ENCODE measurements around the gene HYI.
"Not testable (repeated sequence)": the region's sequence is repeated elsewhere in the genome, so short reads cannot be mapped to it uniquely, and the experiment has no call there.

The HYI gene

GRCh38 chr1:43464681-43465504 lies 11.2 kb upstream of the HYI start:
- DNase-seq = no peak

- no peak for DNase-seq
These were observed 9.7 kb upstream of the HYI start for GRCh38 chr1:43463479-43463878.

- no peak for DNase-seq
These were observed 7.4 kb upstream of the HYI start for GRCh38 chr1:43460988-43461693.

GRCh38 chr1:43458379-43458778 lies 4.6 kb upstream of the HYI start:
- DNase-seq = not testable (repeated sequence)

- DNase-seq = peak in 1 of 56 donors; percentile 15
These were observed 1.6 kb upstream of the HYI start for GRCh38 chr1:43455213-43455889.

- peak in 49 of 56 donors; percentile 22 to 88 (median 57) for DNase-seq
These were observed 710 bp upstream of the HYI start for GRCh38 chr1:43454270-43455011.

GRCh38 chr1:43452789-43453441 lies 816 bp downstream of the HYI start:
- DNase-seq = peak in 11 of 56 donors; percentile 10 to 62 (median 49)

- no peak for DNase-seq
These were observed 1.8 kb downstream of the HYI start for GRCh38 chr1:43451701-43452532.

GRCh38 chr1:43451157-43451591 lies 2.6 kb downstream of the HYI start:
- no peak for DNase-seq

- DNase-seq = no peak
These were observed 3.3 kb downstream of the HYI start for GRCh38 chr1:43450251-43450941.

- no peak for DNase-seq
These were observed 4.0 kb downstream of the HYI start for GRCh38 chr1:43449708-43450069.

GRCh38 chr1:43448955-43449707 lies 4.6 kb downstream of the HYI start:
- no peak for DNase-seq

- no peak for DNase-seq
These were observed 5.6 kb downstream of the HYI start for GRCh38 chr1:43447891-43448708.

- no peak for DNase-seq
These were observed 6.6 kb downstream of the HYI start for GRCh38 chr1:43446881-43447835.

GRCh38 chr1:43446388-43446740 lies 7.4 kb downstream of the HYI start:
- no peak for DNase-seq

GRCh38 chr1:43445606-43446387 lies 7.9 kb downstream of the HYI start:
- no peak for DNase-seq

Measured in amygdala (tissue), 56 donors.